CD4-positive, alpha-beta T cell treated with Interleukin-2 at 100 ng/mL for 4 hours (primary cell): ENCODE measurements around the gene ERMP1.
"Not testable (repeated sequence)": the region's sequence is repeated elsewhere in the genome, so short reads cannot be mapped to it uniquely, and the experiment has no call there.

Experiments used
- DNase-seq: peaks from one replicate; pipeline ENCODE4 v3.0.0-alpha.2; 2020; ENCODE audit warnings: low spot score

The ERMP1 gene, protein sequence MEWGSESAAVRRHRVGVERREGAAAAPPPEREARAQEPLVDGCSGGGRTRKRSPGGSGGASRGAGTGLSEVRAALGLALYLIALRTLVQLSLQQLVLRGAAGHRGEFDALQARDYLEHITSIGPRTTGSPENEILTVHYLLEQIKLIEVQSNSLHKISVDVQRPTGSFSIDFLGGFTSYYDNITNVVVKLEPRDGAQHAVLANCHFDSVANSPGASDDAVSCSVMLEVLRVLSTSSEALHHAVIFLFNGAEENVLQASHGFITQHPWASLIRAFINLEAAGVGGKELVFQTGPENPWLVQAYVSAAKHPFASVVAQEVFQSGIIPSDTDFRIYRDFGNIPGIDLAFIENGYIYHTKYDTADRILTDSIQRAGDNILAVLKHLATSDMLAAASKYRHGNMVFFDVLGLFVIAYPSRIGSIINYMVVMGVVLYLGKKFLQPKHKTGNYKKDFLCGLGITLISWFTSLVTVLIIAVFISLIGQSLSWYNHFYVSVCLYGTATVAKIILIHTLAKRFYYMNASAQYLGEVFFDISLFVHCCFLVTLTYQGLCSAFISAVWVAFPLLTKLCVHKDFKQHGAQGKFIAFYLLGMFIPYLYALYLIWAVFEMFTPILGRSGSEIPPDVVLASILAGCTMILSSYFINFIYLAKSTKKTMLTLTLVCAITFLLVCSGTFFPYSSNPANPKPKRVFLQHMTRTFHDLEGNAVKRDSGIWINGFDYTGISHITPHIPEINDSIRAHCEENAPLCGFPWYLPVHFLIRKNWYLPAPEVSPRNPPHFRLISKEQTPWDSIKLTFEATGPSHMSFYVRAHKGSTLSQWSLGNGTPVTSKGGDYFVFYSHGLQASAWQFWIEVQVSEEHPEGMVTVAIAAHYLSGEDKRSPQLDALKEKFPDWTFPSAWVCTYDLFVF

DNA sequence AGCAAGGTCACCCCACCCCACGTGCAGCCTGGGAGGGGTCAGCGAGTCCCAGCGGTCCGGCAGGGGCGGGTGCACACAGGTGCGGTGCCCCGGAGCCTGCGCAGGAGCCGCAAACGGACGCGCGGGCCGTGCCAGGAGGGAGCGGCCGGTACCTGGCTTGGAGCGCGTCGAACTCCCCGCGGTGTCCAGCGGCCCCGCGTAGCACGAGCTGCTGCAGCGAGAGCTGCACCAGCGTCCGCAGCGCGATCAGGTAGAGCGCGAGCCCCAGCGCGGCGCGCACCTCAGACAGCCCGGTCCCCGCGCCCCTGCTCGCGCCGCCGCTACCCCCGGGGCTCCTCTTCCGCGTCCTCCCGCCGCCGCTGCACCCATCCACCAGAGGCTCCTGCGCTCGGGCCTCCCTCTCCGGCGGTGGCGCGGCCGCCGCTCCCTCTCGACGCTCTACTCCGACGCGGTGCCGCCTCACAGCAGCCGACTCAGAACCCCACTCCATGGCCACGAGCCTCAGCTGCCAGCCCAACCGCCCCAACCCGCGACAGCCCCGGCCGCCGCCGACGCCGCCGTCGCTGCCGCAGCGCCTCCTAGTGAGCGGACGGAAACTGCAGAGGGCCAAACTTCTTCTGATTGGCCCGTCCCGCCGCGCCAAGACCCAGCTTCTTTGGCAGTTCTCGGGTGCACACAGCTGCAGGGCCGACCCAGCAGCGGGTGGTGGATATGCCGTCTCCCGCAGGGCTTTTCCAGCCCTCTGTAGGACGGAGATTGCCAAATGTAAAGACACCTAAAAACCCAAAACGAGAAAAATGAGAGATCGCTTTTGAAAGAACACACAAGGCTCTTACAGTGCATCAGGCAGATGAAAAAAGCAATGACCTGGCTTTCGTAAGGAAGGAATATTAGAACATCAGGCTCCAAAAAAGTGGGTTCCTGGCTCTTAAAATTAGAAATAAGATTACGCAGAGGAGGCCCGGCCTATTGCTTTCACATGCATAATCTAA lies at the start of gene ERMP1:
ERMP1 (minus strand) TSS at position 580 of the 992 bp plus-strand sequence; CDS start at position 490, 90 bp downstream.
- peak; percentile 93 for DNase-seq

DNA sequence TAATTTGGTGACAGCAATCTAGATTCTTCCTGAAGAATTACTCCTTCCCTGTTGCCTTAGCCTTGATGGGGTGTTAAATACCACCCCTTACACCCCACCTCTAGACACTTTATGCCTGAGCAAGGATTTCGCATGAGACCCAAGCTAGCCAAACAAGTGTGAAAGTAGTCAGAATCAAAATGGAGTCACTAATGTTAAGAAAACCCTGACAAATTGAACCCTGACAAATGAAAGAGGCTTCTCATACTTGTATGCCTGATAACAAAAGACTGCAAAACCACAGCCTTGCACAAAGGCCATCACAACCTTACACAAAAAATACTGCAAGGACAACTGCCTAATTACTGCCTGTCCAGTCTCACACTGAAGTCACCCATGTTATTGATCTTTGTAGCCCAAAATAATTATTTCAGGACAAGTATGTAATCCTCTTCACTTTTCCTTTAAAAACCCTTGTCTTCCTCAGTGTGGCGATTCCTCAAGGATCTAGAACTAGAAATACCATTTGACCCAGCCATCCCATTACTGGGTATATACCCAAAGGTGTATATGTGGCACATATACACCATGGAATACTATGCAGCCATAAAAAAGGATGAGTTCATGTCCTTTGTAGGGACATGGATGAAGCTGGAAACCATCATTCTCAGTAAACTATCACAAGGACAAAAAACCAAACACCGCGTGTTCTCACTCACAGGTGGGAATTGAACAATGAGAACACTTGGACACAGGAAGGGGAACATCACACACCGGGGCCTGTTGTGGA lies 49.5 kb upstream of the ERMP1 start:
- DNase-seq, result not testable (repeated sequence)

DNA sequence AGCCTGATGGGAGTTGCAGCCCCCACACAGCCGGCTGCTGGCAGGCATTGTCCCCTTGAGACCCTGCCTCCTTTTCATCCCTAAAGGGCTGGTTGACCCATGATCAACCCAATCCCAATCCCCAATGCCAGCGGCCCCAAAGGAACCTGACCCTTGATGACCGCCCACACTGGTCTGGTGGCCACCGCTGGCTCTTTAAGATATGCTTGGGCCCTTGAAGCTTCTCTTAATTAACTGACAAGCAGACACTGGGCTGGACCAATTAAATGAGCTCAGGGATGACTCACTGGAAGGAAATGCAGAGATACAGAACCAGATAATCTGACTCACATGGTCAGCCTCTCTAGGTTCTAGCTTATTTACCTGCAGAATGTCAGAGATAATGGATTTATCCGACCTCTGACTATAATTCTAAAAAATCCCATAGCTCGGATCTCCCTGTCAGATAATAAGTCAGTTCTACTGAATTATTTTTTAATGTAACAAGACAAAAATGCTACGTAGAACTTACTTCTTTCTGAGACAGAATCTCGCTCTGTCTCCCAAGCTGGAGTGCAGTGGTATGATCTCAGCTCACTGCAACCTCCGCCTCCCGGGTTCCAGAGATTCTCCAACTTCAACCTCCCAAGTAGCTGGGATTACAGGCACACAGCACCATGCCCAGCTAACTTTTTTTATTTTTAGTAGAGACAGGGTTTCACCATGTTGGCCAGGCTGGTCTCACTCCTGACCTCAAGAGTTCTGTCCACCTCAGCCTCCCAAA lies 46.7 kb upstream of the ERMP1 start:
- DNase-seq, result peak; percentile 13

DNA sequence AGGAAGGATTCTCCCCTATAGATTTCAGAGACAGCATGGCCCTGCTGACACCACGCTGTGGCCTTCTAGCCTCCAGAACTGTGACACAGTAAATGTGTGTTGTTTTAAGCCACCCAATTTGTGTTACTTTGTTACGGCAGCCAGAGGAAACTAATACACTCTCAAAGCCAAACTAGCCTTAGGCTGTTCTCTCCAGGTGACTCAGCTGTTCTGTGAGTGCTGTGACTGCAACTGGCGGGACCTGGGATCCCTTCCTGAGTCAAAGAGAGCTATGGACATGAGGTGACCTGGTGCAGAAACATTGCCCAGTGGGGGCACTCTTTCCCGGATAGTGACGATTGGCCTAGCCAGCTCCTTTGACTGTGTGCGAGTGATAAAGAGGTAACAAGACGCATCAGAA lies 43.8 kb upstream of the ERMP1 start:
- DNase-seq, result no peak

DNA sequence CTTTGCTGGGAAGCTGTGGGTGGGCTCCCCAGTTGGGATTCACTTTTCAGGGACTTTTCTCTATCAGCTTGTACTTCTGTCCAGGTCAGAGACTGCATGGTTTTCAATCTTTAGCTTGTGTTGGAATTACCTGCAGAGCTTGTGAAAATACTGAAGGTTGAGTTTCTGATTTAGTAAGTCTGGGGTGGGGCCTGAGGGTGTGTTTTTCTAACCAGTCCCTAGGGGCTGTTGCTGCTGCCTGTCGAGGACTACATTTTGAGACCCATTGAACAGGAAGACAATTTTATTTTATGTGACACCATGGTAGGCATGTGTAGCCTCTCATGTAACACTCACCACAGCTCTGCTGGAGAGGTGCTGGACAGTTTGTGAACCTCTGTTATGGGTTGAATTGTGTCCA lies 43.1 kb upstream of the ERMP1 start:
- DNase-seq, result no peak

DNA sequence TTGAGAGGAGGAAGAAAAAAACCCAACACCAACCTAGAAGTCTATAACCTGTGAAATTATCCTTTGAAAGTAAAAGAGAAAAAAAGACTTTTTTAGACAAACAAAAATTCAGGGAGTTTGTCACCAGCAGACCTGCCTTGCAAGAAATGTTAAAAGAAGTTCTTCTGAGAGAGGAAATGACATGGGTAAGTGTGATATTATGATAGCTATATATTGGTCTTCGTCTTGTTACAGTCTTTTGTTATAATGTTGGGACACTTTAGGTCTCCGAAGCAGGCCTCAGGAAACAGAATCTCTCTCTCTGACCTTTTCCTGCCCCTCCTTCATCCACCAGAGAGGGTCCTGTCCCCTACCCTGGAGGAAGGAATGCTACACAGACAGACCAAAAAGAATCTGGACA lies 41.1 kb upstream of the ERMP1 start:
- no peak for DNase-seq

DNA sequence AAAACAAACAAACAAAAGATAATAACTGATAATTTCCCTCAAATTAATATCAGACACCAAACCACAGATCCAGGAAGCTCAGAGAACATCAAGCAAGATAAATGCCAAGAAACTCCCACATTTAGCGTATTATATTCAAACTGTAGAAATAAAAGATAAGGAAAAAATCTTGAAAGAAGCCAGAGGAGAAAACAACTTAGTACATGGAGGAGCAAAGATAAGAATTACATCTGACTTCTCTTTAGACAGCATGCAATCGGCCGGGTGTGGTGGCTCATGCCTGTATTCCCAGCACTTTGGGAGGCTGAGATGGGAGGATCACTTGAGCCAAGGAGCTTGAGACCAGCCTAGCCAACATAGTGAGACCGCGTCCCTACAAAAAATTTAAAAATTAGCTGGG lies 40.5 kb upstream of the ERMP1 start:
- DNase-seq, result no peak

DNA sequence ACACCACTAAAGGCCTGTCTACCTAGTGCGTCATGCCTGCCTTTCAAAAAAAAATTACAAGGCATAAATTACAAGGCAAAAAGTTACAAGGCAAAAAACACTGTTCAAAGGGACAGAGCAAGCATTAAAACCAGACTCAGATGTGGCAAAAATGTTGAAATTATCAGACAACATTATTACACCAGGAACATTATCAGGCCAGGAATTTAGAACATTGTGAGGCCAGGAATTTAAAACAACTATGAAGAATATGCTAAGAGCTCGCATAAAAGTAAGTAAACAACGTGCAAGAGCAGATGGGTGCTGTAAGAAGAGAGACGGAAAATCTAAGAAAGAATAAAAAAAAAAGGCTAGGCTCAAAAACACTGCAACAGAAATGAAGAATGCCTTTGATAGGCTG lies 39.6 kb upstream of the ERMP1 start:
- DNase-seq, result no peak

DNA sequence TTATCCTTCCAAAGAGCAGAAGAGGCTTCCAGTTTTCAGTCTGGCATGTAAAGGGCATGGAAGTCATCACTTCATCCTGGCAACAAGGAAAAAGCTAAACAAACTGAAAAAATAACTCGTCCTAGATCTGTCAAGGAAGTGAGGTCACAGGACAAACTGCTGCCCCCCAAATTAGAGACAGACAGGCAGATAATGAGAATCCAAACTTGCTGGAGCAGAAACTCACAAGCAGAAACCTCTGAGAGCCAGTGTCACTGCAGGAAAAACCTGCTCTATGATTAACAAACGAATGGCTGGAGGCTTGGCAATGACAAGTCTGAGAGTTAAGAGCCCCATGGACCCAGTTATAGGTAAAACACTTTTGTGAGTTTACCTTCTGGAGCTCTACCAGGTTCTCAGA lies 38.9 kb upstream of the ERMP1 start:
- DNase-seq, result no peak

DNA sequence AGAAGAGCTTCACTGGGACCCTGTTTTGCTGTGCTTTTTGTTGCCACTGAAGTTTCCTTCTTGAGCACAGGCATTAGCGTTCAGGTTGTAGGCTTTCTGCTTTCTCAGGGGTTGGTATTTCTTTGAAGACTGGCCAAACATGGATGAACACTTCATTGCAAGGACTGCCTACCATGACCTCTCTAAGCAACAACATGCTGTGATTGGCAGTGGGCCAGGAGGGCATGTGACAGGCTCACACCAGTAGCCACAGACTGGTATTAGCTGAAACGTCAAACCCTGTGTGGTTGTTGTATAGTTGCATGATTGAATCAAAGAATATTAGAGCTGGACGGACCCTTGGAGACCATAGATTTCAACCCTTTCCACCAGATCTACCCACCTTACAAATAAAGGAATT lies 37.8 kb upstream of the ERMP1 start:
- DNase-seq, result no peak

DNA sequence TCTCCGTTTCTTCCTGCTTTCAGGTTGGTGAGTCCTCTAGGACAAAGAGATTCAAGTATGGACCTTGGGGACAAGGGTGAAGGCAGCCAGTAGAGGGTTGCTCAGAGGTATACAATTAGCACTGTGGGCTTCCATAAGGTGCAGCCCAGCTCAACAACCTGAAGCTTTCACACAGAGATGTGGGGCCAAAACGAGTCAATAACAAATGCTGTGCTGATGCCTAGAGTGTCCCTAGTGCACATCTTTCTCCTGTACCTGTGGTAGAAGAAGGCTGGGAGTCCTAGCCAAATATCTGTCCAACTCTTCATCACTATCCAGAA lies 37.1 kb upstream of the ERMP1 start:
- no peak for DNase-seq

DNA sequence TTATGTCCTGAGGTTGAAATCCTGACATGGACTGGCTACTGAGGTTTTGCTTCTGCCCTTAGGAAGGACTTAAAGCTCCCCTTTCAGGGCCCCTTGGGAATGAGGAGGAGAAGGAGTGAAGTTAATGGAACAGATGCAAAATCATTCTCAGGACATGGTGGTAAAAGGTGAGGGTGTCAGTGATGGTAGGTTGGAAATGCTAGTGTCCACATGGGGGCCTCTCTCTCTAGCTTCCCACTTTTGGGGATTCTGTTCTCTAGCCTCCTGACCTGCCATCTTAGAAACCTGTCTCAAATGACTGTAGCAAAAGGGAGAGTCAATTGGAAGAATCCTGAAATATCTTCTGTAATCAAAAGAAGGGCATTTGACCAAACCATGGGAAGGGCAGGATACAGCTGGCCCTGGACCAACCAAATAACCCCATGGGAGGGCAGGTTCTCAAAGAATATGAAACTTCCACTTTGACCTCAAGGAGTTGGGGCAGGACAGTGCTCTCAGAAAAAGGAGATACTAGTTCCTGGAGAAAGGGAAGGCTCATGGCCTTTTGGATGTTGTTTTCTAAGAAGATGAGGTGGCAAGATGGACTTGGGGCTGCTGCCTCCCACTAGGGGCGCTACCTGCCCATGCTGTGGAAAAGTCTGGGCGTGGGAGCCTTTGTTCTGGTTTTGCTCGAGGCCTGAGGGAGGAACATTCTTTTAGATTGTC lies 36.5 kb upstream of the ERMP1 start:
- no peak for DNase-seq

DNA sequence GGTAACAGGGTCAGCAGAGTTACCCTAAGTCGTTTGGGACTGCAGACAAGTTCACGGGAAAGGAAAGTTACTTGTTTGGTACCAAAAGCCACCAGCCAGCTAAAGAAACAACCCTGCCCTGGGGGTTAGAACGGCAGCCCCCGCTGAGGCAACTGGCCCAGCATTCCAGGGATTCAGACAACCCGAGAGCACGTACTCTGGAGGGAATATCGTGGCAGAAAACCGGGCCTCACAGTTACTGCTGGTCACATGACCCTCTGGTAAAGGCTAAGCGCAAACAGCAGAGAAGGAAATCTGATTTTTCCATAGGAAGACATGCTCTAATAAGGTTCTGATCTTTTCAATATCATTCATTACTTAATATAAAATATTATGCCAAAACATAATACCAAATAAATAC lies 35.3 kb upstream of the ERMP1 start:
- no peak for DNase-seq

DNA sequence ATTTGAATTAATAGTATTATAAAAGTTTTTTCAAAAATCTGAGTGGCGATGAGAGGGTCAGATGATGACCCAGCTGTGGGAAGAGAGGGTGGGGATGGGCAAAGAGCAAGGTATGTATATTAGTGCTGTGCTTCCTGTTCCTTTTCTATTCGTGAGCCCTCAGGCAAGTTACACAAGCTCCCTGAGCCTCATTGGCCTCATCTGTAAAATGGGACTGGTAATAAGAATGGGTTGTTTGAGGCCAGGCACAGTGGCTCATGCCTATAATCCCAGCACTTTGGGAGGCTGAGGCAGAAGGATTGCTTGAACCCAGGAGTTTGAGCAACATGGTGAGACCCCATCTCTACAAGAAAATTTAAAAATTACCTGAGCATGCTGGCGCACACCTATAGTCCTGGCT lies 33.8 kb upstream of the ERMP1 start:
- no peak for DNase-seq

DNA sequence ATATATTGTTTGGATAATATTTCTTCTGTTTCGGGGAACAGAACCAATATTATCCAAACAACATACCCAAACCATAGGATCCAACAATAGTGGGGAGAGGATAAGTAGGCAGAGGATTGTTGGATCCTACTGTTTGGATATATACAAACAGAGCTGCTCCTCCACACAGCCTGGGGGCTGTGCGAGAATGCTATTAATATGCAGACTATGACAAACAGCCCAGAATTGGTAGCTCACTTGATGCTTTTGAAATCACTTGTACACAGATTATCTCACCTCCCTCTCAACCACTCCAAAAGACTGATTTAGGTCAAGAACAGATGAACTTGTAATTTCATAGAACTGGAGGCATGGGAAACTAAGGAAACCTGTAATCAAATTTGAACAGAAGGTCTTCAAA lies 33.4 kb upstream of the ERMP1 start:
- no peak for DNase-seq

DNA sequence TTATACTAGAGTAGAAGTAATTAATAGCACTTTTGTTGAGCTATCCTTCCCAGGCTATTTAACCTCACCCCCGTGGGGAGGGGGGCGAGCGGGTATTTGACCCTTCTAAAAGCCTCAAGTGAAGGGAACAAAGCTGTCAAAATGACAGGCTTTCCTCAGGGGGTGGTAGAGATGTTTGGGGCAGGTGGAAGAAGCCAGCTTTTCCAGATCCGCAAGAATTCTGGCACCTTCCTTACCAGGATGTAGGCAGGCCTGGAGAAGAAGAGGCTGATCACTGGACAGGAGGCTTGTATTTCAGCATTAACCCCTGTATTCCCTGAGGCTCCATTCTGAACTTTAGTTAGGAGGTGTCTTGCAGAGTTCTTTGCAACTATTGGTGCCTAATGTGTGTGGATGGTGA lies 31.5 kb upstream of the ERMP1 start:
- no peak for DNase-seq

DNA sequence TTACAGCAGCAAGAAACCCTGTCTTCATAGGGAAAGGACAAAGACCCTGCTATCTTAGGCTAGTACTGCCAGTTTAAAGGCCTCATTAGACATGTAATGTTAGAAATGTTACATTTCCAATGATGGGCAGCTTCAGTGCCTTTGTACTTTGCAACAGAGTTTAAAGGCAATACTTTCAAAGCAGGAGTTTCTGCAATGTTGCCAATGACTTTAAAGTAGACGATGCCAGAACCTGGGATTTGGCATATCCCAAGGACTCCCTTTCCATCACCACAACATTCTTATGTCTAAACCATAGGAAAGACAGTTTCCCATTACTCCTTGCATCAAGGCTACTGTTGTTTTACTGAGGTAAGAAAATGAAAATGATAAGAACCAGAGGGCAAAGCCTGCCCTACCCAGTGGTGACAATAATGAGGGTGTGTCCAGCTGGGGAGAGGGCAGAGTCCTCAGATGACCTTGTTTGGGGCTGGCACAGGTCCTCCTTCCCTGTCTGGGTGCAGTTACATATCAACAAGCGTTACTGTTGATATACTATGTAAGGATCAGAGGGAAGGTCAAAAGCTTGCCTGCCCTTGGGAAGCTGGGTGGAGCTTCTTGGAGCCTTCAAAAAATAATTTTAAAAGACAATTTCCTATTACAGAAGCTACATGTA lies 30.3 kb upstream of the ERMP1 start:
- no peak for DNase-seq

DNA sequence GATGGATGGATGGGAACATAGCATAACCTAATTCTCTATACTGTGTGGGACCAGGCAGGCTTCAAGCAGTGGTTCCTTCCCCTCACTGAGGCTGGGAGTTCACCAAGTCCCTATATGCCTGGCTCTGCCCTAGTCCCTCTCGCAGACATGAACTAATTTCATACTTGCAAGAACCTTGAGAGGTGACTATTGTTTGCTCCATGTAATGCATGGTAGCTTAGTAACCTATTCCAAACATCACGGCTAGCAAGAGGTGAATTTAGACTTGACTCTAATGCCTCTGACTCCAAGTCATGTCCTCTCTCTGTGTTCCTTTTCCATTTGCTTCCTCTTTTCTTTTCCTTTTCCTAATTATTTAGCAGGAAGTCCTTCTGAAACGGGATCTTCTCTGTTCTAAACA lies 25.9 kb upstream of the ERMP1 start:
- DNase-seq, result no peak

DNA sequence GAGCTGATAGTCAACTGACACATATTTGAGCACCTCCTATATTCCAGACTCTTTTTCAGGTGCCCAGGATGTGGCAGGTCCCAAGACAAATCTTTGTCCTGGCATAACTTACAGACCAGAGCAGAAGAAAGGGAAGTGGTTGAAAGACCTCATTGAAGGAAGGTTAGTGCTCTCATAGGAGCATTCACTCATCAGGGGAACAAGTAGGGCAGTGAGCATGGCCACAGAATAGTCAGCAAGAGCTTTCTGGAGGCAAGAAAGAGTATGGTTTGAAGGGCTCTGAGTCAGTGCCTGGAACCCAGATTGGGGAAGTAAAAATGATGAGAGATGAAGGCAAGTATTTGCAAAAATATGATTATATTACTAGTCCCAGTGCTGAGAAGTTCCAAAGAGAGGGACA lies 25.0 kb upstream of the ERMP1 start:
- no peak for DNase-seq
